ENCODE data around the gene SMARCAL1.
A peak's percentile ranks its signal among the peaks of the same experiment; 100 is the strongest.

The SMARCAL1 gene

DNA sequence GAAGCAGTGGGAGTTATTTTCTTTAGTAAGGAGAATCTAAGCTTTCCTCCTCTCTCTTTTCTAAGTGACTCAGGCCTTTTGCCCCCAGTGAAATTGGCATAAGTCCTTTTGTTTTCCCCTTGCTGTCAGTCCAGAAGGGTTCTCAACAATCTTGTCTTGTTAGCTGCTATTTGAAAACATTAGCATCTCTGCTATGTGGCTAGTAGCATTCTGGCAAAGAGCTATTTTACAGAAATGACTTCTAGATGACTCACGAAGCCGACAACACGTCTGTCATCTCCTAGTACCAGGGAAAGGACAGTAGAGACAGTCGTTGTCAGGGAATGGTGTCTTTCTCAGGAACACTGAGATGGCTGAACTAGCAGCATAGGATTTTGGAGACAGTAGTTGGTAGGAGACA is 14.7 kb downstream of the SMARCAL1 start:
- FAIRE-seq (peak; percentile 27), DNase-seq (ENCODE audit: low spot score) (peak; percentile 38)

DNA sequence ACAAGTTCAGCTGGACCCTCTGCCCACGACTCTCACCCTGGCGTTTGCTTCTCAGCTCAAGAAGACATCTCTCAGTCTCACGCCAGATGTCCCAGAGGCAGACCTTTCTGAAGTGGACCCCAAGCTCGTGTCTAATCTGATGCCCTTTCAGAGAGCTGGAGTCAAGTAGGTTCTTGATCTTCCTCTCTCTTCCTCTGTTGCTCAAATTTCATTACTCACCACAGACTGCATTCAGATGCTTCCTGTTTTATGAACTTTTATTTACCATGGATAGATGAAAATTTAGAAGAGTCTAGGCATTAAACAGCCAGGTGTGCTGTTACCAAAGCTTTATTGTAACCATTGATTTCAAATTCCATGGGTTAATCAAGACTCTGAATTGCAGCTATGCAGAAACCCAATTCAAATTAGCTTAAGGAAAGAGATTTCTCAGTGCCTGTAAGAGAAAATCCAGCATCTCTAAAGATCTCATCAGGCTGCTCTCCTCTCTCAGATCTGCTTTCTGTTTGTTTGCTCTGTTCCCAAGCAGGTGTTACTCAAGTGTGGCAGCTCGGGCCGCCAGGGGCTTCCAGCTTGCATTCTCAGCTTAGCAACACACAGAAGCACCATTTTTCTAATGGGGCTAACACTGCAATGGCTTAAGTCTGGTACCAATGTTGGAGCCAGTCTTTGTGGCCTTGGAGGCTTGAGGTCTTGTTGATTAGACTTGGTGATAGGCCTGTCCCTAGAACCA is 16.5 kb downstream of the SMARCAL1 start:
- DNase-seq (ENCODE audit: low spot score) (no peak), FAIRE-seq (no peak)

DNA sequence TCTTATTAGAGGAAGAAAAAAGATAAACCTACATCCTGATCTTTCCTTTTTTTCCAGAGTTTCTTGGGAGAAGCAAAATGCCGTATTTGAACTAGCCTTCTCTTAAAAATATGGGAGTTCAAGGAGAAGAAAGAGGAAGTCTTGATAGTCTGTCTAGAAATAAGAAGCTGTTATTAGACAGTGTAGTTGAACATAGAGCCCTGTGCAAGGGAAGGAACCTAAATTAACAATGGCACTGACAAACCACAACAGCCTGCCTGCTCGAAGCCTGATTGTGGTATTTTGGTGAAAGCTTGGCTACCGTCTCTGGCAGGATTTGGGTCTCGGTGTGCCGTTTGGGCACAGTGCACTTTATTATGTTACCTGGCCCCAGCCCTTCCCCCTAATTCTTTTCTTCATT is 17.1 kb downstream of the SMARCAL1 start:
- no peak for DNase-seq (ENCODE audit: low spot score)
- no peak for FAIRE-seq

DNA sequence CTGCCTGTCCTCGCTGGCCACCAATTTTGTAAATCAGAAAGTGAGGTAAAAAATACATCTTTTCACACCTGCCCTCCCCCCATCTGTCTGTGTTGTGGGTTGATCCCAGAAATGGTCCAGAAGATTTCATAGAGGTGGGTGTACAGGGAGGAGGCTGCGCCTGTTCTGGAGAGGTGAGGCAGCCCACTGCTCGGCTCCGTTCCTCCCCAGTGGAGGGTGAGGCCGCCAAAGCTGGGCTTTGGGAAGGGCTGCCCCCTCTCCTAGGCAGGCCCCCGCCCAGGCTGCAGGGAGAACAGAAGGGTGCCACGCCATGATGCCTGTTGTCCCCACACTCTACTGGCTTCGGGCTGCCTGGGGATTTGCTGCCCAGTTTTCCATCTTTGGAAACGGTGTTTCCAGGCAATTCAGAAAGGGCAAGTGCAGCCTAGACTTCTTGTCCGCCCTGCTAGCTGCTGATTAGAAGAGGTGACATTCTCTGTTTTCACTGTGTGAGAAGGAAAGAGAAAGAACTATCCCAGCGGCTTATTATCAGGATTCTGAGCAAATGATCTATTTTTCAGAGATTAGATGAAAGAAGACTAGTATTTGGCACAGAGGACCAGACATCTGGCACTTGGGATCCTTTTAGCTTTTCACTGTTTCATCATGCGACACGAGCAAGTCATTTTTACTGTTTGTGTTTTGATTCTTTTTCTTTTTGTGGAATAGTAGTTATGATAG is 18.7 kb downstream of the SMARCAL1 start:
- FAIRE-seq (no peak), DNase-seq (ENCODE audit: low spot score) (no peak)

DNA sequence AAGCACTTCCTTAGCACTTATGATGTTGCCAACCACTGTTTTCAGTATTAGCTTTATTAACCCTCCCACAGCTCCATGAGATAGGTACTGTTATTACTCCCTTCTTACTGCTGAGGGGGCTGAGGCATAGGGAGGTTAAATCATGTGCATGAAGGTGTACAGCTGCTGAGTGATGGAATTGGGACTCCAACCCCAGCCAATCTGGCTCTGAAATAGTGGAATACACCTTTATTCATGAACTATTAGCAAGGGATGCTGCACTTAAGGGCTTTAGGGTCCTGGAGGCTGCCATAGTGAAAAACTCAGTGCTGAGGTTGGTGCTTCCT is 19.2 kb downstream of the SMARCAL1 start:
- FAIRE-seq (no peak), DNase-seq (ENCODE audit: low spot score) (no peak)

DNA sequence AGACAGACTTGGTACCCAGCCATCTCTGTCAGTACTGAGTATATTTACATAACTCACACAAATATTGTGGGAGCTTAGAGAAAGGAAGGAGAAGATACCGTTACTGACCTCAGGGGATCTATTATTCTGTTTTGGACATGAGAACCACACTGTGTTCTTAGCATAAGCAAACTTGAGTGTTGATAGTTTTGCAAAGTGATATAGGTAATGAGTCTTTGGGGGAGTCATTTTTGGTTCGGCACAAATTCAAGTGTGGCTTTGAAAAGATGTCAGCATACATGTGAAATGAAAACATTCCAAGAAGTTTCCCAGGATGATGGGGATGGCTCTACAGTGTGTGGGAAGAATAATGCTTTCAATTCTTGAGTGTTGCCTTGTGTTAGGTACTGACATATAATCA is 24.1 kb downstream of the SMARCAL1 start:
- FAIRE-seq (no peak), DNase-seq (ENCODE audit: low spot score) (no peak)

DNA sequence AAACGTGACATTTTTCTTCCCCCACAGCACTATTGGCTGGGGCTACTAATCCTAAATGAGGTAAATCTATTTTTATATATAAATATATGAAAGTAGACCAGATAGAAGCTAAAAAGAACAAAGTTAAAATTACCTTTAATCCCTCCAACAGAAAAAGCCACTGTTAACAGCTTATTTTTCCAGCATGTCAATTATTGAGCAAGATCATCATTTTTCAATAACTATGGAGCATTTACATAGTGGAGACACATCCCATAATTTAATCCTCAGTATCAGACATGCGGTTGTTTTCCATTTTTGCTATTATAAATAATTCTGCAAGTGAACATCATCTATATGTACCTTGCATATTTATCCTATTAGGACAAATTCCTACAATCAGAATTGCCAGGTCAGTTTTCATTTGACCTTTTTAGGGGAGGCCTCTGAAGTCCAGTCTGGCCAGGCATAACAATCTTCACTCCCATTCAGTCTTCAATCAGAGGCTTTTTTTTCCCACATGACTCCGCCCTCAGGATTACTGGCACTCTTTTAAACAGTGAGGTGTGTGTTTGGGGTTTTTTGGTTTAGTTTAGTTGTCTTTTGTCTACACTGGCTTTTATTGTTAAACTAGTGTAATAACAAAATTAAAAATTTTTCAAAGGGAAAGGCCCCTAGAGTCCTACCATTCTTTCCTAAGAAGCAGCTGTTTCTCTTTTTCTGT is 29.2 kb downstream of the SMARCAL1 start:
- FAIRE-seq (no peak), DNase-seq (ENCODE audit: low spot score) (no peak)

DNA sequence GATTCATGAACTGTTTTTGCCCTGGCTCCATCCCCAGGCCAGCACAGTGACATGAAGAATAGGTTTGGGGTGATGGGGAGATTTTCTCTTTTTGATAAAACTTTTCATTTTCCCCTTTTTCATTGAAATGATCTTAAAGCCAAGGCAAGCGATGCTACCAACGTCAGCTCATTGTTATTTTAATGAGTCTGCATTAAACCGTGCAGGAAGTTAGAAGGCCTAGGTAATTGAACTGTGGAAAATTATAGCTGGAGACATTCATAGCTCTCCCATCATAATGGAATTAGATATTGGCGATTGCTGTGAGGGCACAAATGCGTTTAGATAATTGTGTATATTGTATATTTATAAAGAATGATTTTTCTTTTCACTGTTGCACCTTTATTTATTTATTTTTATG is 33.2 kb downstream of the SMARCAL1 start:
- no peak for FAIRE-seq

DNA sequence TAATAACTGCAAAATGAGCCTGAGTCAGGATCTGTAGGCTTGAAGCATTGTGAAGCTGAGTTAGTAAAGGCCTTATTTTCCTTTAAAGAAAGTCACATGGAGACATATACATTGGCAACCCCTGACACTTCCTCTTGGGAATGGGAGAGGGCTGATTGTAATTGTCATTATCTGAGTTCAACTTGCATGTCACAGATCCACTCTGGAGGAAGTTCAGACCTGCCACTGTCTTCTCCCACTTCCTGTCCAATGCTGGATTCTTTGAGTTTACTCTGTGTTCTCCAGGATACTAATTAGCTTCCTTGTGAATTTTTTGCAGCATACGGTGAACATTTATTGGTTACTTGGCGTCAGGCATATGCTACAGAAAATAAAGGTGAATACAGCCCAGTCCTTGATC is 34.1 kb downstream of the SMARCAL1 start:
- DNase-seq (ENCODE audit: low spot score) (no peak), FAIRE-seq (no peak)

More for the DNA sequence above, 33.2 kb downstream of the SMARCAL1 start:
- DNase-seq (ENCODE audit: low spot score) = no peak

DNA sequence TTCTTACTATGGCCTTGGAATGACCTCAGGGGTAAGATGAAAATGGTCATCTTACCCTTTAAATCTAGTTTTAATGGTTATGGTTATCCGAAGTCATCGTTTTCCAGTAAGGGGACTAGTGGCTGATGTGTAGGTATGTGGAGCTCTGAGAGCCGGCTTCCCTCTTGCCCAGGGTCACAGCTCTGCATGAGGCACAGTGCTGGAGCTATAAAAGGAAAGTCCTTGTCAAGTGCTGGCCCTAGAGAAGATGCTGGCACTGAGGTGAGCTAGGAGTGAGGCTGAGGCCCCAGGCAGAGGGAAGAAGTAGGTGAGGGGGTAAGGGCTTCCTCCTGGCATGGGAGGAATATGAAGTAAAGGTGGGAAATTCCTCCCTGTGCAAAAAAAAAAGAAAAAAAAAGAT is 35.0 kb downstream of the SMARCAL1 start:
- no peak for DNase-seq (ENCODE audit: low spot score)
- no peak for FAIRE-seq

DNA sequence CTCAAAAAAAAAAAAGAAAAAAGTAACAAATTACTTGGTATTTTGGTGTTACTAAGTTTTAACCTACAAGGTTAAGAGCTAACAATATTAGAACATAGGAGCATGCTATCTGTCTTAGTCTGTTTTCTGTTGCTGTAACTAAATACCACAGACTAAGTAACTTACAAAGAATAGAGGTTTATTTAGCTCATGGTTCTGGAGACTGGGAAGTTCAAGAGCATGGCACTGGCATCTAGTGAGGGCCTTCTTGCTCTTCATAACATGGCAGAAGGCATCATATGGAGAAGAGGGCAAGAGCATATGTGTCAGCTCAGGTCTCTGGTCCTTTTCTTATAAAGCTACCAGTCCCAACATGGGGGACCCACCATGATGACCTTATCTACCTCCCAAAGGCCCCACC is 36.5 kb downstream of the SMARCAL1 start:
- FAIRE-seq = no peak
- DNase-seq (ENCODE audit: low spot score) = no peak

DNA sequence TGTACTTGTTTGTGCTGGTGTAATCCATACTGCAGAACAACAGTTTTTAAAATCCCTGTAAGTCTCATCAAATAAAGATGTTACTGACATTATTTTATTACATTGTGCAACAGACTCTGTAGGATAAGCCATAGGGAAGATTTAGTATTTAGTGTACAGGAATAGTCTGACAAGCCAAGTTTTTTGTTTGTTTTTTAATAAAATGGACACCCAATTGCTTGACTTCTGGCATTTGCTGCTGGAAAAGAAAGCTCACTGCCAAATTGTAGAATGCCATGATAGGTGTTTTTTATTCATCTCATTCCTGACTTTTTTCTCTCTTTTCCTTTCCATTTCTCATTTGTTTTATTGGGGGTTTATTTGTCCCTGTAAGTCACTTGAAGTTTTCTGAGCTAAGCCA is 38.1 kb downstream of the SMARCAL1 start:
- FAIRE-seq = no peak

DNA sequence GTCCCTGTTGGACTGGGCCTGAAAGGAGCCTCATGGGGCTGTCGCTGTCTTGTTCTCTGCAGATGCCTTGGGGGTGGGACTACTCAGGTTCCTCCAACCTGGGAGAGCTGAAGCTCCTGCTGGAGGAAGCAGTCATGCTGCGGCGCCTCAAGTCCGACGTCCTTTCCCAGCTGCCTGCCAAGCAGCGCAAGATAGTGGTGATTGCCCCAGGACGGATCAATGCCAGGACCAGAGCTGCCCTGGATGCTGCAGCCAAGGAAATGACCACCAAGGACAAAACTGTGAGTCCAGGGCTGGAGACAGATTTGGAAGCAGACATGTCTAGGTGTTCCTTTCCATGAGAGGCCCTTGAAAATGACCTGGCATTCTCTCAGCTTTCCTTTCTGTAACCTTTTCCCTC is 38.5 kb downstream of the SMARCAL1 start:
- FAIRE-seq (no peak), DNase-seq (ENCODE audit: low spot score) (no peak)

More for the DNA sequence above, 38.1 kb downstream of the SMARCAL1 start:
- no peak for DNase-seq (ENCODE audit: low spot score)

DNA sequence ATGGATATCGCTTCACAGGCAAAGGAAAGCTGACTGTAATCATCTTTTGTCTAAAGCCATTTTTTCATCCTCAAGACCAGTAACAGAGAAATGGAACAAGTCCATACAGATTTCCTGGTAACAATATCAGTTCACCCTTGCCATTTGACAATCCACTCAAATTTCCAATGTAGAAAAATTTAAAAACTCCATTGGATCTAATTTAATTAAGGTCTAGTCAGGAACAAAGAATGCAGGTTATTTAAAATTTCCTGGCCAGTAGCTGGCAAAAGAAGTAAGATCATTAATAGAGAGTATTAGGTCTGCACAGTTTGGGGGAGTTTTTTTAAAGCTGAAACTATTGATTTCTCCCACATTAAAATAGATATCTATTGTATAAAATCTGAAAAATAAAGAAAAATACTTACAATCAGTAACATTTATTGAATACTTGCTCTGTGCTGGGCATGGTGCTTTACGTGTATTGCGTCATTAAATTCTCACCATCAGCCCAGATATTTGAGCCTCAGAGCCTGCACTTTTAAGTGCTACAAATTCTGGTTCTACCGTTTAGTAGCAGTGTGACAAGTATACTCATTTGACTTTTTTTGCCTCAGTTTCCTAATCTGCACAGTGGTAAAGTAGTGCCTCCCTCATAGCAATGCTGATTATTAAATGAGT is 41.8 kb downstream of the SMARCAL1 start:
- DNase-seq (ENCODE audit: low spot score) (no peak), FAIRE-seq (no peak)

DNA sequence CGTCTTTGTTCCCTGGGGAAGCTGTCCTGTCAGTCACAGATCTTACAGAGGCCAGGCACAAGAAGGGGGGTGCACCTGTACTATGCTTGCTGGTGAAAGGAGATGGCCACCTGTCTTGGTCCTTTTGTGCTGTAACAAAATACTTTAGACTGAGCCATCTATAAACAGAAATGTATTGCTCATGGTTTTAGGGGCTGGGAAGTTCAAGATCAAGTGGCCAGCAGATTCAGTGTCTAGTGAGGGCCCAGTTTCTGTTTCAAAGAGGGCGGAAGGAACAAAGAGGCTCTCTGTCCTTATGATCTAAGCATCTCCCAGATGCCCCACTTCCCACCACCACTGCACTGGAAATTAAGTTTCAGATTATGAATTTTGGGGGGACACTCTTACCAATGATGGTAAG is 50.9 kb downstream of the SMARCAL1 start:
- FAIRE-seq (no peak), DNase-seq (ENCODE audit: low spot score) (peak; percentile 12)

DNA sequence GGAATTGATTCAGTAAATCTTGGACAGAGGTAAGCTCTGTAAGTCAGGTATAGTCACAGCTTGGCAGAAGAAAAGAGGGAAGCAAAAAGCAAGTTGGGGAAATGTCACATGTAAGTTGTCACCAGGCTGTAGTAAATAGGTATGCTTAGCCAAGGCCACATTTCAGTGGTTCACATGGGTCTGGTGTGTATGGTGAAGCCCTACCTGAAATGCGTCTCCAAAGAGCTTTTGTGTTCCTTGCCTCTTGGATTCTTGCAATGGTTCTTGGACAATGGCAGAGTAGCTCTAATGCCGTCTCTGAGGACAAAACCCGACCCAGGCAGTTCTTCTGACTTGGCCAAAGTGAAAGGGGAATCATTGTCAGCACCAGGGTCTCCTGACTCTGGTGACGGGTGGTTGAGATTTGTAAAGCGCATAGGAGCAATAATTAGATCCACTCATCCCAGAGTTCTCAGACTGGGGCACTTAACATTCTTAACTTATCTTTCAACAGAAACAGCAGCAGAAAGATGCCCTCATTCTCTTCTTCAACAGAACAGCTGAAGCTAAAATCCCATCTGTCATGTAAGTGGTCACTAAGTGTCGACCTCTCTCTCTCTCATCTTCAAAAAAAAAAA is 51.9 kb downstream of the SMARCAL1 start:
- DNase-seq (ENCODE audit: low spot score) (no peak), FAIRE-seq (no peak)

DNA sequence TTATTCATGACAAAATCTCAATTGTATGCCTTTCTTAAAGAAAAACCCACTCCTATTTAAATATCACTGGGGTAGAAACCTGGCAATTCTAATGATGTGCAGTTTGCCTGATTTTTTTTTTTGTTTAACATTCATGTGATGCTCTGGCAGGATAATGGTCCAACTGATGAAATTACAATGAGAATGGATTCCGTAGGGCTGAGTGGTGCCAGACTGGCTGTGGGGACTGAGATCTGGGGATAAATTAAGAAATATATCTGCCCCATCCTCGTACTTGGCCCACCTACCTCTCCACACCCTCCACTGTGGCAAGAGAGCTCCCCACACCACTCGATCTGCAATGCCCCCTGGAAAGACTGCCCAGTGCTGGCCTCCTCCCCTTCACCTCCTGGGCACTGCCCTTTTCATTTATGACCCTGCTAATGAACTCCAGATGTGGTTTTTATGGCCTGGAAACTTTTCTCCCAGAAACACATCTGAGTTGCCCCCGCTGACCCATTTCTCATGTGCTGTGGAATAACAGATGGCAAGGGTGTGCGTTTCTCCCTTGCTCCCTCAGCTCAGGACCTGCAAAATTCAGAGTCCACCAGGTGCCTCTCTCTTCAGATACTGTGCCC is 53.4 kb downstream of the SMARCAL1 start:
- no peak for DNase-seq (ENCODE audit: low spot score)
- FAIRE-seq = no peak

DNA sequence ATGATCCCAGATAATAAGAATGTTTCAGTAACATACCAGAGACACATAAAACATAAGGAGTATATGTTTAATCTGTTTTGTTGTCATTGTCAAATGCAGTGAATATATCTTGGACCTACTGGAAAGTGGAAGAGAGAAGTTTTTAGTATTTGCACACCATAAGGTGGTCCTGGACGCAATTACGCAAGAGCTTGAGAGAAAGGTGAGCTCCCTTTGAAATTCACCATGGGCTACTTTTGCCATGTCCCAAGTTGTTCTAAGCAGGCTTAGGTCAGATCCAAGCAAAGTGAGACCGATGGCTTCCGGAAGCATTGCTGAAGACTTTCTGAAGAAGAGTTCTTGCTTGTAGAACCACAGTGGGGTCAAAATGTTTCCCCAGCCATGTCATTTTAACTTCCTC is 55.6 kb downstream of the SMARCAL1 start:
- FAIRE-seq = no peak

DNA sequence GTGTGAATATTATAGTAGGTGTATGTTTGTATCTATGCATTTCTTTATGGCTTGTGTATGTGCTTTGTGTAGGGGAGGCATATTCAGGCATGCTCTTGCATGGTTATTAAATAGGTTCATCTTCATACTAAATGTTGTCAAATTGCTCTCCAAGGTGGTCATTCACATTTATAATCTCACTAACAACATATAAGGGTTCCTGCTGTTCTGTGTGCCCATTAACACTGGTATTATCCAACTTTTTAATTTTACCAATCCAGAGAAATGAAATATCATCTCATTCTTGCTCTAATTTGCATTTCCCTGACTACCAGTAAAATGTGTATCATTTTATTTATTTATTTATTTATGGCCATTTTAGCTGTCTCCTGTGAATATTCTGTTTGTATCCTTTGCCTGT is 57.4 kb downstream of the SMARCAL1 start:
- DNase-seq (ENCODE audit: low spot score) (no peak), FAIRE-seq (no peak)

More for the DNA sequence above, 55.6 kb downstream of the SMARCAL1 start:
- no peak for DNase-seq (ENCODE audit: low spot score)

DNA sequence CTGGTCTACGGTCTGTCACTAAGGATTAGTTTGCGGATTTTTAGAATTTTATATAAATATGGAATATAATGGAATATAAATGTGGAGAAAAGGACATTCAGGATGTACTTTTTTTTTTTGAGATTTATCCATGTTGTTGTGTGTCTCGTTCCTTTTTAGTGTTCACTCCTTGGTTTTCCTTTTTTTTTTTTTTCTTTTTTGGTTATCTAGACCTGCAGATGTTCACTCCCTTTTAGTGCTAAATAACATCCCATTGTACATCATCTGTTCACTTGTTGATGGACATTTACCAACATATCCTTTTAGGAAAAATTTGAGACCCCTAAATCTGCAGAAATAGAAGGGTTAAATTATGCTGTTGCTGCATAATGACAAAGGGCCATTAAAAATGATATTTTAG is 60.9 kb downstream of the SMARCAL1 start:
- DNase-seq (ENCODE audit: low spot score) (no peak), FAIRE-seq (no peak)

Measured in urothelium cell line (cell line).